ENCODE results near the gene SIRT2. TPM values are rescaled to one million over a fixed set of nuclear protein-coding genes. Genes with fewer than 3 reads are reported as not detected.
"Not testable (repeated sequence)": the region's sequence is repeated elsewhere in the genome, so short reads cannot be mapped to it uniquely, and the experiment has no call there.

The SIRT2 gene
- total RNA-seq, 2 experiments from 2014 or later = 60.8 to 67.8 TPM

GRCh38 chr19:38944981-38945506, 45.6 kb upstream of the SIRT2 start:
- TF ChIP-seq CTCF (IDR thresholded peaks at IDR 0.05) = no peak
- no peak for ATAC-seq (ENCODE audit: poor library complexity)
- H3K27me3 ChIP-seq (ENCODE audit: control insufficient read depth in 1 of 2, insufficient read depth in 2 of 2, low read length in 2 of 2) = no peaks in the 10 kb centered on the region
- H3K36me3 Mint-ChIP-seq (ENCODE audit: low read depth) = no peaks in the 10 kb centered on the region
- no peaks in the 10 kb centered on the region for H3K36me3 ChIP-seq (ENCODE audit: insufficient read depth, low read length)
- intact Hi-C loops (cut with DNase I, micrococcal nuclease) = no loop called here
- H3K27me3 Mint-ChIP-seq = no peaks in the 10 kb centered on the region
- POLR2A ChIA-PET = no interaction called here
- H3K4me1 Mint-ChIP-seq (ENCODE audit: low read depth) = peaks cover 32% of the 10 kb centered on the region
- H3K9me3 Mint-ChIP-seq = no peaks in the 10 kb centered on the region
- no peak overlapping the region for H3K27ac ChIP-seq (ENCODE audit: low read depth in 1 of 2, low read length in 2 of 2)
- peak in 1 of 14 experiments; percentile 45 for DNase-seq
- CTCF ChIA-PET = no interaction called here
- no peak overlapping the region for H3K27ac Mint-ChIP-seq
- peaks cover 18% of the 10 kb centered on the region for H3K4me1 ChIP-seq (ENCODE audit: insufficient read depth, low read length)
- H3K4me3 ChIP-seq (ENCODE audit: low read length) = no peak overlapping the region
- no peak overlapping the region for H3K4me3 Mint-ChIP-seq
- H3K9me3 ChIP-seq (ENCODE audit: control insufficient read depth in 1 of 2, insufficient read depth in 1 of 2, low read length in 2 of 2) = no peaks in the 10 kb centered on the region

- no peak for TF ChIP-seq CTCF (IDR thresholded peaks at IDR 0.05)
- Mint-ChIP-seq H3K9me3 (no peaks in the 10 kb centered on the region), H3K4me3 (no peak overlapping the region), H3K27ac (no peak overlapping the region), H3K27me3 (no peaks in the 10 kb centered on the region), H3K36me3 (ENCODE audit: low read depth) (no peaks in the 10 kb centered on the region), H3K4me1 (ENCODE audit: low read depth) (peaks cover 27% of the 10 kb centered on the region)
- H3K9me3 ChIP-seq (ENCODE audit: control insufficient read depth in 1 of 2, insufficient read depth in 1 of 2, low read length in 2 of 2) = no peaks in the 10 kb centered on the region
- POLR2A ChIA-PET = no interaction called here
- H3K27ac ChIP-seq (ENCODE audit: low read depth in 1 of 2, low read length in 2 of 2) = no peak overlapping the region
- DNase-seq (no peak), ATAC-seq (ENCODE audit: poor library complexity) (no peak)
- H3K4me1 ChIP-seq (ENCODE audit: insufficient read depth, low read length) = peaks cover 10% of the 10 kb centered on the region
- CTCF ChIA-PET = no interaction called here
- no peak overlapping the region for H3K4me3 ChIP-seq (ENCODE audit: low read length)
- H3K36me3 ChIP-seq (ENCODE audit: insufficient read depth, low read length) = no peaks in the 10 kb centered on the region
- intact Hi-C loops (cut with DNase I, micrococcal nuclease) = no loop called here
- no peaks in the 10 kb centered on the region for H3K27me3 ChIP-seq (ENCODE audit: control insufficient read depth in 1 of 2, insufficient read depth in 2 of 2, low read length in 2 of 2)
Observed at GRCh38 chr19:38942471-38943181, 43.2 kb upstream of the SIRT2 start.

- Histone ChIP-seq H3K27ac (ENCODE audit: low read depth in 1 of 2, low read length in 2 of 2) (no peak overlapping the region), H3K27me3 (ENCODE audit: control insufficient read depth in 1 of 2, insufficient read depth in 2 of 2, low read length in 2 of 2) (no peaks in the 10 kb centered on the region), H3K36me3 (ENCODE audit: insufficient read depth, low read length) (no peaks in the 10 kb centered on the region), H3K9me3 (ENCODE audit: control insufficient read depth in 1 of 2, insufficient read depth in 1 of 2, low read length in 2 of 2) (no peaks in the 10 kb centered on the region), H3K4me3 (ENCODE audit: low read length) (no peak overlapping the region), H3K4me1 (ENCODE audit: insufficient read depth, low read length) (peaks cover 10% of the 10 kb centered on the region)
- Mint-ChIP-seq H3K4me3 (peak overlapping the region; percentile 15), H3K36me3 (ENCODE audit: low read depth) (no peaks in the 10 kb centered on the region), H3K4me1 (ENCODE audit: low read depth) (peaks cover 27% of the 10 kb centered on the region), H3K27me3 (no peaks in the 10 kb centered on the region), H3K9me3 (no peaks in the 10 kb centered on the region), H3K27ac (no peak overlapping the region)
- ATAC-seq (ENCODE audit: poor library complexity) (no peak), DNase-seq (no peak)
- no peak for TF ChIP-seq CTCF (IDR thresholded peaks at IDR 0.05)
- intact Hi-C loops (cut with DNase I, micrococcal nuclease) = no loop called here
- ChIA-PET CTCF (no interaction called here), POLR2A (no interaction called here)
Observed at GRCh38 chr19:38941979-38942378, 42.6 kb upstream of the SIRT2 start.

- H3K4me3 Mint-ChIP-seq; H3K4me3 ChIP-seq (ENCODE audit: low read length); H3K9me3 Mint-ChIP-seq; ATAC-seq (ENCODE audit: poor library complexity); H3K27me3 ChIP-seq (ENCODE audit: control insufficient read depth in 1 of 2, insufficient read depth in 2 of 2, low read length in 2 of 2); POLR2A ChIA-PET; CTCF ChIA-PET; H3K36me3 Mint-ChIP-seq (ENCODE audit: low read depth); H3K27me3 Mint-ChIP-seq; DNase-seq; H3K9me3 ChIP-seq (ENCODE audit: control insufficient read depth in 1 of 2, insufficient read depth in 1 of 2, low read length in 2 of 2); H3K27ac Mint-ChIP-seq; intact Hi-C loops (cut with DNase I, micrococcal nuclease); H3K27ac ChIP-seq (ENCODE audit: low read depth in 1 of 2, low read length in 2 of 2); H3K36me3 ChIP-seq (ENCODE audit: insufficient read depth, low read length): not testable (repeated sequence)
- H3K4me1 ChIP-seq (ENCODE audit: insufficient read depth, low read length) = peaks cover 10% of the 10 kb centered on the region
- peaks cover 27% of the 10 kb centered on the region for H3K4me1 Mint-ChIP-seq (ENCODE audit: low read depth)
Observed at GRCh38 chr19:38941466-38941865, 42.0 kb upstream of the SIRT2 start.

All from CD4-positive, alpha-beta T cell (primary cell).